ENCODE measurements around the gene IDH3B.
"Not testable (repeated sequence)": the region's sequence is repeated elsewhere in the genome, so short reads cannot be mapped to it uniquely, and the experiment has no call there.

The IDH3B gene

DNA sequence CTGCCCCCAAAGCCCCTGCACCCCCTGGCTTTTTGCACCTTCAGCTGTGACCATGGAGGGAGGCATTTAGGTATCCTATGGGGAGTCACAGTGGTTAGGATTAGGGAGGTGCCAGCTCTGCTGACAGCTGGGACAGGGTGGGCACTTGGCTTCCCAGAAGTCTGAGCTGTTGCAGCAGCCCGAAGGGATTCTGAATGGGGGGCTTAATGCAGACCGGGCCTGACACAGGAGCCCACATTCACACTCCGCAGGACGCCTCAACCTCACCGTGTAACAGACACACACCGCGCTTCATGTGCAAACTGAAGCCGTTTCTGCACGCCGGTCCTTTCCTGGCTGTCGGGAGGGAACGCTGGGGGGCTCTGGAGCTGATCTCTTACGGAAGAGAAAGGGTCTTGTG is 30.5 kb upstream of the IDH3B start:
- no peak for DNase-seq

- DNase-seq: no peak
These were observed 30.0 kb upstream of the IDH3B start for GRCh38 chr20:2694008-2694471.

DNA sequence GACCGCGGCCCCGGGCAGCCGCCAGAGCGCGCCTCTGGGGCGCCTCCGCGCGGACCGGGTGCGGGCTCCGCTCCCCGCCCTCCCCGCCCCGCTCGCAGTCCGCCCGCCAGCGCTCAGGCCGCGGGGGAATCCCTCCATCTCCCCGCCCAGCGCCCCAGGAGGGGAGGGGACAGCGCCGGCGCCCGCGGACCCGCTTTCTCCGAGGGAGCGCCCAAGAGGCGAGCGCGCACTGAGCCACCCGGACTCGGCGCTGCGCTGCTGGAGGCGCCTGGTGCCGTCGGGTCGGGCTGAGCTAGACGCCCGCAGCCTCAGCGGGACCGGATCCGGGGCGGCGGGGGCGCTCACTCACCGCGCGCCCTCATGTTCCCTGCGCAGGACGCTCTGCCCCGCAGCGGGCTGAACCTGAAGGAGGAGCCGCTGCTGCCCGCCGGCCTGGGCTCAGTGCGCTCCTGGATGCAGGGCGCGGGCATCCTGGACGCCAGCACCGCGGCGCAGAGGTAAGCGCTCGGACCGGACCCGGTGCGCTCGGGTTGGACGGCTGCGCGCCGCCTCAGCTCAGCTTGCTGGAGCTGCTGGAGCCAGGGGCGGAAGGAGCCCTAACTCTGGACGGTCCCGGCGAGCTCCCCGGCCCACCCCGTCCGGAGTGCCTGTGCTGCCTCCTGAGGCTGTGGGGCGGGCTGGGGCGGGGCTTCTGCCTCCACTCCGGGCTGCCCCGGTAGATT is 29.4 kb upstream of the IDH3B start:
- DNase-seq: peak; percentile 29

DNA sequence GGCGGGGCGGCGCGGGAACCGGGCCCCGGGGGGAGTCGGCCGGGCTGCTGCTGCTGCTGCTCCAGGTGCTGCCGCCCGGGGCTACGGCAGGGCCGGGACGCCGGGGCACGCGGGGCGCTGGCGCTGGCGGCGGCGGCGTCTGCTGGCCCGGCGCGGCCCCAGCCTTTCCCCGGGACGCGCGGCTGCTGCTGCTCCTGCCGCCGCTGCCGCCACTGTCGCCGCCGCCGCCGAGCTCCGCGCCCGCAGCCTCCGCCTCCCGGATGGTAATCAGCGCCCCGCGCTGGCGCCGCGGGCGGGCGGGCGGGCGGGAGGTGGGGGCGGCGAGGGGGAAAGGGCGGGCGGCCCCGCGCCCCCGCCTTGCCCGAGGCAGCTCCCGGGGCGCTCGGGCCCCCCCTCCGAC is 28.9 kb upstream of the IDH3B start:
- no peak for DNase-seq

DNA sequence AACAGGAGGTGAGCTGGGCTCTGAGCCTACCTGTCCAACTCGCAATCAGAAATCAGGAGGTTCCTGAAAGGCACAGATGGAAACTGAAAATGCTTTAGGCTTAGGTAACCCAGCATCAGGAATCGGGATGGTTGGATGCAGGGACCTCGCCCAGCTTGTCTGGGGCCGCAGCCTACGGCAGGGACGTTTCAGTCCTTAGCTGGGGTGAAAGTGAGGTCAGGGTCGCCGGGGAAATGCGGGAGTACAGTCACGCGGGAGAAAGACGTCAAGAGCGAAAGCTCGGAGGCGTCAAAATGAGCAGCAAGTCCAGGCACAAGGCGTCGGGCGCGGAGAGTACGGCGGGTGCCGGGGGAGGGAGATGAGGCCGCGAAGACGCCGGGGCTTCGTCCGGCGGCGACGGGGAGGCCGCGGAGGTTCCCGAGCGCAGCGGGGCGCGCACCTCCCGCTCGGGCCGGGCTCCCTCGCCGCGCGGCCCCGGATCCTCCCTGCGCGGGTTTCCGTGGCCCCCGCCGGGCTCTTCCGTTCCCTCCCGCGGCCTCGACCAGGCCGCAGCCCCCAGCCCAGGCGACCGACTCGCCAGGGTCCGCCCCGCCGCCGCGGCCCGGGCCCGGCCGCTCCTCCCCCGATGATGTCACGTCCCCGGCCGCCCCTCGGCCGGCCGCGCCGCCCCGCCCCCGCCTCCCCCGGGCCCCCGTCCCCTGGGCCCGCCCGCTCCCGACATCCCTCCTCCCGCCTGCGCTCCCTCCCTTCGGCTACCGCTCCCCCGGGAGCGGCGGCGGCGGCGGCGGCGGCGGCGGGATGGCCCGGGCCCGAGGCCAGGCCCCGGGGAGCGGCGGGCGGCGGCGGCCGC is 28.2 kb upstream of the IDH3B start, which contains the start of gene EBF4:
Gene EBF4, plus strand, starts transcription at position 745 of the 850 bp plus-strand sequence. CDS start 866 bp downstream, outside the sequence.
- DNase-seq: peak; percentile 45

- no peak for DNase-seq
These were observed 27.6 kb upstream of the IDH3B start for GRCh38 chr20:2691663-2692035.

DNA sequence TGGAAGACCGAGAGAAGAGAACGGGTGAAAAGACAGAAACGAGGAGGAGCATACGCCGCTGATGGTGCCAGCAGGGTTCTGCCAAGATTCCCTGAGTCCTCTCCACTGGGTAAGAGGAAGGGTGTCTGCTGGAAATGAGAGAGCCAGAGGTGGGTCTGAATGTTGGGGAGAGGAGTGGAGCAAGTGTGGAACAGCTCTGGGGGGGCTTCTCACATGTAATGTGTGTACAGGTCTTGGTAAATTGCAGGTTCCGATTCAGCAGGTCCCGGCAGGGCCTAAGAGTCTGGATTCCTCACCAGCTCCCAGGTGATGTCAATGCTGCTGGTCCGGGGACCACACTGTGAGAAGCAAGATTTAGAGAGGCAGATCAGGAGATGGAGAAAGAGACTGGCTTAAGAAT is 27.1 kb upstream of the IDH3B start:
- no peak for DNase-seq

- DNase-seq: no peak
These were observed 26.7 kb upstream of the IDH3B start for GRCh38 chr20:2690718-2691117.

GRCh38 chr20:2690213-2690612 is 26.2 kb upstream of the IDH3B start:
- no peak for DNase-seq

- peak; percentile 49 for DNase-seq
These were observed 24.1 kb upstream of the IDH3B start for GRCh38 chr20:2688041-2688591.

DNA sequence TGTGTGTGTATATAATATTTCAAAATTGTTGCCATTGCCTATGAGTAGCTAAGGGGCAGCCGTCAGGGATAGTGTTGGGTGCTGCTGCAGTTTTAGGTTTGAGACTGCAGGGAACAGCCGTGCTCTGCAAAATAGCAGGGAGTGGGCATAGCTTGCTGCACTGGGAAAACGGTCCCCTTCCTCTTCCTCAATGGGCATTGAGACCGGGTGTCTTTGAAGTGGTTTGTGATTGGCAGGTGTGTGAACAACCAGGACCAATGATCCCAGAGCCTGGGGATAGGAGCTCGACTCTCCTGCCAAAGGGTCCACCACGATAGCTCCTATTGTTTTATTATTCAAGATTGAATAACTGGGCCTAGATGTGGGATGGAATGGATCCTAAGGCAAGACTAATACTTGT is 23.5 kb upstream of the IDH3B start:
- no peak for DNase-seq

DNA sequence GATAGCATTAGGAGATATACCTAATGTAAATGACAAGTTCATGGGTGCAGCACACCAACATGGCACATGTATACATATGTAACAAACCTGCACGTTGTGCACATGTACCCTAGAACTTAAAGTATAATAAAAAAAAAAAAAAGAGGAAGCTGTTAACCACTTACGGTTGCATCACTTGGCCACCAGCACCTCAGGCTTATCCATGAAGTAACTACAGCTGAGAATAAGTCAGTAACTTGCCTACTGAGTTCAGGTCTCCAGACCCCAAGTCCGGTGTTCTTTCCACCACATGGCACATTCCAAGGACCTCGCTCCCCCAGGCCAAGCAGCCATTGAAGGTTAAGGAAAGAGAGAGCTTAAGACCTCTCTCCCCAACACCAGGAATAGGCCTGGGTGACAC is 20.8 kb upstream of the IDH3B start:
- not testable (repeated sequence) for DNase-seq

GRCh38 chr20:2682040-2682439 is 18.0 kb upstream of the IDH3B start:
- not testable (repeated sequence) for DNase-seq

- no peak for DNase-seq
These were observed 16.0 kb upstream of the IDH3B start for GRCh38 chr20:2680046-2680445.

DNA sequence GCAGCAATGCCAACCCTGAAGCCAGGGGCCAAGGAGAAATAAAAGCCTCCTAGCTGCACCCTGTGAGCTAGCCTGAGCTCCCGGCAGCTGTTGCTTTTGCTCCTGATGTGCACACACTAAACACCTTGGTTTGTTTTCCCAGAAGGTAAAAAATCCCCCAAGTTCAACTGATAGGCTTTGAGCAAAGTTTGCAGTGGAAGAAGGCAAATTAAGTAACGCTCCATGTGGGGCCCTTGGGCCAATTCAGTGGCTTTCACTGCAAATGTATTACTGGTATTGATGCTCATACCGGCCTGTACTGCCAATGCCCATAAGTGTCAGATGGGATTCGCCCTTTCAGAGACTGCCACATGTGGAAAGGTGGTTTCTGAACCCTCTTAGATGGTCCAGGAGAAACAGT is 9.4 kb upstream of the IDH3B start:
- DNase-seq: no peak

DNA sequence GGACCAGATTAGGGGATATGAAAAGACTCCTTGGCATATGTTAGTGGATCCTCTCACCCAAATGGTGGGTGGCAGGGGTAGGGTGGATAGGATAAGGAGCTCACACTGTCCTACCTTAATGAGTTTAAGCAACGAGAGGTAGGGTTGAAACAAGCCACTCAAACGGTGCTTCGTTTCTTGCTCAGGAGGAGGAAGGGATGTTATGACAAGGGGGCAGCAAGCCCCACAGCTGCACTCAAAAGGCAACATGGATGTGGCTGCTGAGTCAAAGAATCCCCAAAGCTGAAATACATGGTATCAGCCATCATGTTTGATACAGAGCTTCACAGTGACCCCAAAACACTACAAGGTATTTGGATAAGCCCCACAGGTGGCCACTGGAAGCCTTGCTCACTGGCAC is 8.4 kb upstream of the IDH3B start:
- no peak for DNase-seq

GRCh38 chr20:2671977-2672376 is 8.0 kb upstream of the IDH3B start:
- DNase-seq: no peak

GRCh38 chr20:2663364-2663886 is 591 bp downstream of the IDH3B start:
- no peak for DNase-seq

DNA sequence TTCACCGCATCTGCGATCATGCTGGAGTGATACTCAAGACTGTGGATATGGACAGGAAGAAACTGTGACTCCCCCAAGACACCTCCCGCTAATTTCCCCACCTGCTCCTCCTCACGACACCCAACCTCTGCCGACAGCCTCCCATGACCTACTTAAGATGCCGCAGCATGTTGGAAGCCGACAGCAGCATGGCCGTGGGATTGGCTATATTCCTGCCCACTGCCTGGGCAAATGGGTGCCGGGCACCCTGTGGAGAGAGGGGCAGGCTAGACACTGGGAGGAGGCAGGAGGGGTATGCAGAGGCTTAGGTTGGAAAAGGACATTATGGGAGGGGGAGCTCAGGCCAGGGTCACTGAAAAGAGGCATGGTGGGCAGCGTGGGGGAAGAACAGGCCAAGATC is 4.5 kb downstream of the IDH3B start:
- no peak for DNase-seq

- no peak for DNase-seq
These were observed 5.3 kb downstream of the IDH3B start for GRCh38 chr20:2658414-2659354.

GRCh38 chr20:2657674-2658073 is 6.3 kb downstream of the IDH3B start:
- no peak for DNase-seq

- no peak for DNase-seq
These were observed 6.8 kb downstream of the IDH3B start for GRCh38 chr20:2657241-2657640.

All from fibroblast of skin of abdomen (primary cell).